ENCODE measurements around the gene HES5.

DNA sequence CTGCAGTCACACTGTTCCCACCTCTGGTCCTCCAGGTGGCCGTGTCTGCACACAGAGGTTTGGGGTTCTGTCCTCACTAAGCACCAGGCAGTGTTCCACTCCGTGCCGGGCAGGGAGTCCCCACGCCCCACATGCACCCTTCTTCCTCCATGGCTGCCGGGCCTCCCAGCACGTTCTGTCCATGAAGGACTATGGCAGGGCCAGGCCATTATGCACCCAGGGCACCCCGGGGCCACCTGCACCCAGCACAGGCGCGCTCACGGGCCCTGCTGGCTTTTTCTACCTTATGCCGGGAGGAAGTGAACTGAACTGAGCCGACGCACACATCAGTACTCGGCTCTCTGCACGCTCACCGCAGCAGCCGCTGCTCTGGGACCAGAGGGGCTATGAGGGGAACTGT is 13.9 kb downstream of the HES5 start:
- TF ChIP-seq ESRRA (IDR thresholded peaks at IDR 0.05; ENCODE audit: borderline replicate concordance, low read length) (no peak), RAD21 (conservative IDR thresholded peaks at IDR 0.05 in 1 of 2, IDR thresholded peaks at IDR 0.05 in 1 of 2) (no peak), JUN (IDR thresholded peaks at IDR 0.05) (no peak)
